CD4-positive, alpha-beta T cell (primary cell): ENCODE results near the gene ATP1B4. TPM values are rescaled to one million over a fixed set of nuclear protein-coding genes. Genes with fewer than 3 reads are reported as not detected.

ENCODE experiments used
- ATAC-seq: fragments of 200-7000 bp; cut with Tn5 transposase; one replicate; pipeline ENCODE4 v1.10.0; 2022; ENCODE audit warnings: mild to moderate bottlenecking; ENCODE audit not compliant: poor library complexity
- CTCF ChIA-PET: fragments of 350-600 bp; sonication (Branson Sonifier 250); formaldehyde crosslinking; loops from one replicate; lab custom pipeline; 2021; ENCODE audit warnings: antibody characterized with exemption, inconsistent platforms; lab: Charles Lee
- POLR2A ChIA-PET: fragments of 350-600 bp; sonication (Branson Sonifier 250); formaldehyde crosslinking; loops from one replicate; lab custom pipeline; 2021; ENCODE audit warnings: antibody characterized with exemption, inconsistent platforms; lab: Charles Lee
- DNase-seq, 14 experiments: peaks; one replicate each; pipeline ENCODE4 v3.0.0-alpha.2; 2013 to 2020; ENCODE audit warnings: mixed read lengths in 2 of 14
- H3K27ac ChIP-seq, 2 donors: one replicate each; pipeline versions ENCODE4 v1.5.1 to v1.7.0; 2013; ENCODE audit warnings: low read length in 2 of 2, low read depth in 1 of 2, mild to moderate bottlenecking in 1 of 2
- H3K27me3 ChIP-seq, 2 experiments: 1 replicate in 1 of 2; 2 replicates in 1 of 2; pipeline versions ENCODE4 v1.6.1 to v1.7.0; 2013; ENCODE audit warnings: low read length in 2 of 2, control low read depth in 1 of 2, mild to moderate bottlenecking in 1 of 2, moderate library complexity in 1 of 2; ENCODE audit not compliant: insufficient read depth in 2 of 2, control insufficient read depth in 1 of 2
- H3K36me3 ChIP-seq: one replicate; pipeline ENCODE4 v1.6.1; 2013; ENCODE audit warnings: low read length, control low read depth; ENCODE audit not compliant: insufficient read depth
- H3K4me1 ChIP-seq: one replicate; pipeline ENCODE4 v1.6.1; 2013; ENCODE audit warnings: low read length, control low read depth; ENCODE audit not compliant: insufficient read depth
- H3K4me3 ChIP-seq: one replicate; pipeline ENCODE4 v1.5.1; 2013; ENCODE audit warnings: mild to moderate bottlenecking, low read length, moderate library complexity
- H3K9me3 ChIP-seq, 2 experiments: 1 replicate in 1 of 2; 2 replicates in 1 of 2; pipeline versions ENCODE4 v1.6.1 to v1.7.0; 2013; ENCODE audit warnings: low read length in 2 of 2, mild to moderate bottlenecking in 2 of 2, control low read depth in 1 of 2, moderate library complexity in 1 of 2; ENCODE audit not compliant: control insufficient read depth in 1 of 2, insufficient read depth in 1 of 2
- H3K27ac Mint-ChIP-seq: one replicate; pipeline ENCODE4 v1.8.0; 2020; ENCODE audit warnings: mixed read lengths
- H3K27me3 Mint-ChIP-seq: one replicate; pipeline ENCODE4 v1.8.0; 2021; ENCODE audit warnings: mixed read lengths
- H3K36me3 Mint-ChIP-seq: one replicate; pipeline ENCODE4 v1.8.0; 2021; ENCODE audit warnings: low read depth, mixed read lengths
- H3K4me1 Mint-ChIP-seq: one replicate; pipeline ENCODE4 v1.8.0; 2021; ENCODE audit warnings: low read depth, mixed read lengths
- H3K4me3 Mint-ChIP-seq: one replicate; pipeline ENCODE4 v1.8.0; 2020; ENCODE audit warnings: mild to moderate bottlenecking, mixed read lengths
- H3K9me3 Mint-ChIP-seq: one replicate; pipeline ENCODE4 v1.8.0; 2020; ENCODE audit warnings: mixed read lengths
- intact Hi-C, 2 experiments: fragments of 100-400 bp; cut with DNase I in 1 of 2; cut with micrococcal nuclease in 1 of 2; formaldehyde crosslinking; loops; one replicate each; pipeline versions ENCODE4 v1.15.1 to v1.9.0; 2023 to 2025; cut with DNase I, micrococcal nuclease
- total RNA-seq, 174 experiments: library from RNA in 2 of 174; stranded (reverse) in 2 of 174; gene quantifications; one replicate each; pipeline ENCODE4 v1.2.3 and lab custom pipeline; 2021 to 2026
- TF ChIP-seq, protein P1 (sequence below): fragments of 200-600 bp; IDR thresholded peaks from one replicate; pipeline ENCODE4 v1.8.0; 2022; ENCODE audit warnings: antibody characterized with exemption, mild to moderate bottlenecking

The ATP1B4 gene
- total RNA-seq, 2 experiments from 2014 or later, result not detected

DNA sequence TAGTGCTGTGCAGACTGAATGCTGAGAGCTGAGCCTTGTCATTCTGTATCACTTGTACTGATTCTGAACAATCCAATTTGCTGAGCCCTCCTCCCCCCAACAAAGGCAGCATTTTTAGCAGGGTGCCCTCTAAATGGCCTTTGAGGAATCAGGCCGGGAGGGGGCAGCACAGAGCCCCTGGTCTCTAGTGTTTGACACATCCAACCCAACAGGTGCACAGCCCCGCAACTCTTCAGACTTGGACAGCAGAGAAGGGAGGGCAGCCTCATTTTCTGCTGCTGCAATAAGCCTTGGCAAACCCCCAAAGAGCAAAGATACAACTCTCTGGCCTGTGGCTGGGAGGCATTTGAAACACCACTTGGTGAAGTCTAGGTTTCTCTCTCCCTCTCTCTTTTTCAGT lies 3.4 kb downstream of the ATP1B4 start:
- no peak overlapping the region for H3K4me3 Mint-ChIP-seq
- intact Hi-C loops, result no loop called here
- Histone ChIP-seq H3K9me3 (no peaks in the 10 kb centered on the region), H3K27me3 (no peaks in the 10 kb centered on the region), H3K36me3 (no peaks in the 10 kb centered on the region), H3K27ac (no peak overlapping the region), H3K4me3 (no peak overlapping the region), H3K4me1 (no peaks in the 10 kb centered on the region)
- H3K9me3 Mint-ChIP-seq, result no peaks in the 10 kb centered on the region
- peaks cover 4% of the 10 kb centered on the region for H3K4me1 Mint-ChIP-seq
- POLR2A ChIA-PET, result interaction anchor here (0.6 kb wide), 1 partner anchor 371 kb away, joined by 5 read pairs; no protein-coding TSS in a partner anchor
- TF ChIP-seq, protein P1, sequence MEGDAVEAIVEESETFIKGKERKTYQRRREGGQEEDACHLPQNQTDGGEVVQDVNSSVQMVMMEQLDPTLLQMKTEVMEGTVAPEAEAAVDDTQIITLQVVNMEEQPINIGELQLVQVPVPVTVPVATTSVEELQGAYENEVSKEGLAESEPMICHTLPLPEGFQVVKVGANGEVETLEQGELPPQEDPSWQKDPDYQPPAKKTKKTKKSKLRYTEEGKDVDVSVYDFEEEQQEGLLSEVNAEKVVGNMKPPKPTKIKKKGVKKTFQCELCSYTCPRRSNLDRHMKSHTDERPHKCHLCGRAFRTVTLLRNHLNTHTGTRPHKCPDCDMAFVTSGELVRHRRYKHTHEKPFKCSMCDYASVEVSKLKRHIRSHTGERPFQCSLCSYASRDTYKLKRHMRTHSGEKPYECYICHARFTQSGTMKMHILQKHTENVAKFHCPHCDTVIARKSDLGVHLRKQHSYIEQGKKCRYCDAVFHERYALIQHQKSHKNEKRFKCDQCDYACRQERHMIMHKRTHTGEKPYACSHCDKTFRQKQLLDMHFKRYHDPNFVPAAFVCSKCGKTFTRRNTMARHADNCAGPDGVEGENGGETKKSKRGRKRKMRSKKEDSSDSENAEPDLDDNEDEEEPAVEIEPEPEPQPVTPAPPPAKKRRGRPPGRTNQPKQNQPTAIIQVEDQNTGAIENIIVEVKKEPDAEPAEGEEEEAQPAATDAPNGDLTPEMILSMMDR, result peak; percentile 51
- no peaks in the 10 kb centered on the region for H3K27me3 Mint-ChIP-seq
- CTCF ChIA-PET, result interaction anchor here (1.6 kb wide), 1 partner anchor 10 kb away, joined by 5 read pairs; no protein-coding TSS in a partner anchor
- H3K36me3 Mint-ChIP-seq, result no peaks in the 10 kb centered on the region
- no peak overlapping the region for H3K27ac Mint-ChIP-seq
- peak; percentile 14 to 61 (median 32) for DNase-seq
- peak; percentile 43 for ATAC-seq

DNA sequence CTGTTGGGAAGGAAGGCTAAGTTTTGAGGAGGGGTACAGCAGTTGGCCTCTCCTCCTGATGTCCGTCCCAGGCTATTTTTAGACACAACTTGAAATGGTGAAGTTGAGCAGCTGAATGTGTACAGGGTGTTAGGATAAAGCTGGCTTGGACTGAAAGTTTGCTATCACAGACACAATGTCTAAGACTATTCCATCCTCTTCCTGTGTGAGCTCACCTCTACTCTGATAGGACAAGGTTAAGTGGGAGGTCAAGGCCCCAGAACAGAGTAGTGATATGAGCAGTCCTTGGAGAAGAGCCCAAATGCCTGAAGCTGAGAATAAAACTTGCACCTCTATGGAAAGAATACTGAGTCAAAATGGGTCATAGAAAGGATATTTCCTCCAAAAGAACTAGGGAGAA lies 4.1 kb downstream of the ATP1B4 start:
- Mint-ChIP-seq H3K27ac (no peak overlapping the region), H3K9me3 (no peaks in the 10 kb centered on the region), H3K4me1 (peaks cover 4% of the 10 kb centered on the region), H3K4me3 (no peak overlapping the region), H3K36me3 (no peaks in the 10 kb centered on the region), H3K27me3 (no peaks in the 10 kb centered on the region)
- H3K4me3 ChIP-seq, result no peak overlapping the region
- no peaks in the 10 kb centered on the region for H3K4me1 ChIP-seq
- CTCF ChIA-PET, result interaction anchor here (1.6 kb wide), 1 partner anchor 11 kb away, joined by 5 read pairs; no protein-coding TSS in a partner anchor
- intact Hi-C loops, result no loop called here
- H3K9me3 ChIP-seq, result no peaks in the 10 kb centered on the region
- DNase-seq (no peak), ATAC-seq (no peak)
- POLR2A ChIA-PET, result interaction anchor here (0.6 kb wide), 1 partner anchor 371 kb away, joined by 5 read pairs; no protein-coding TSS in a partner anchor
- TF ChIP-seq, protein P1, result no peak
- H3K36me3 ChIP-seq, result no peaks in the 10 kb centered on the region
- H3K27ac ChIP-seq, result no peak overlapping the region
- no peaks in the 10 kb centered on the region for H3K27me3 ChIP-seq

DNA sequence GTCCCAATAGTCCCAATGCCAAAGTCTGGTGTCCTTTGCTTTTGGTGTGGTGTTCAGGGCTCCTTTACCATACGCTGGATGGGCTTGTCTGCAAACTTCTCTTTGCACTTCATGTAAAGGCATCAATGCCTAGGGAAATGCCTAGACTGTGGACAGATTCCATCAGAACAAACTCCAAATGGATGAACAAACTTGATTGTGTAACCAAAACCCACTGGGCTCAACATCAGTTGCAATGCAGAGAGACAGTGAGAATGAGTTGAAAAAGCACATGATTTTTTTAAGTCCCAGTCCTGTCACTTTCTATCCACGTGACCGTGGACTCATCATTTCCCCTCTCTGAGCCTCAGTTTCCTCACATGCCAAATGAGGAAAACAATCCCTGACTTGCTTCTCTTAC lies 4.9 kb downstream of the ATP1B4 start:
- POLR2A ChIA-PET, result no interaction called here
- no peak overlapping the region for H3K27ac ChIP-seq
- intact Hi-C loops, result no loop called here

More for the DNA sequence above, 4.9 kb downstream of the ATP1B4 start:
- H3K27ac Mint-ChIP-seq, result no peak overlapping the region
- H3K4me1 Mint-ChIP-seq, result peaks cover 4% of the 10 kb centered on the region
- H3K36me3 Mint-ChIP-seq, result no peaks in the 10 kb centered on the region
- CTCF ChIA-PET, result no interaction called here
- Histone ChIP-seq H3K4me1 (no peaks in the 10 kb centered on the region), H3K9me3 (no peaks in the 10 kb centered on the region), H3K4me3 (no peak overlapping the region), H3K27me3 (no peaks in the 10 kb centered on the region), H3K36me3 (no peaks in the 10 kb centered on the region)
- H3K4me3 Mint-ChIP-seq, result no peak overlapping the region
- no peak for ATAC-seq
- no peak for DNase-seq
- no peaks in the 10 kb centered on the region for H3K9me3 Mint-ChIP-seq
- no peaks in the 10 kb centered on the region for H3K27me3 Mint-ChIP-seq
- TF ChIP-seq, protein P1, result no peak
